ENCODE results near the gene NR1H3.

NR1H3 gene

DNA sequence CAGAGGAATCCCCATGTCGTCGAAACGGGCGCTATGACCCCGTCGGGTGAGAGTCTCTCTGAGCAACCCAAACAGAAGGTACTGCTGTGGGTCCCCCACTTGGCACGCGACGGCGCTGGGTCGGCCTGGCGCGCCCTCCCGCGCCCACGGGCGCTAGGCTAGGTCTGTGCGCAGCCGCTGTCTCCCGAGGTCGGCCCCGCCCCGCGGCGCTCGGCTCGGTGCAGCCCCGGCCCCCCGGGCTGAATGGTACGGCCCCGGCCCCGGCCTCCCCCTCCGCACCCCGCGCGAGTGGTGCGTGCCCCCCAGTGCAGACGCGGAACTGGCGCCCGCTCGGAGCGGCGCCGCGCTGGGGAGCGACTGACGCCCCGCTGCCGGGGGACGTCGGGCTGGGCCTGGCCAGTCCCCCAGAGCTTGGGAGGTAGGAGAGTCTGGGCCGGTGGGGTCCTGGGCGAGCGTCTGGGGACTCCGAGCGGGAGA lies 12.1 kb downstream of the NR1H3 start, which contains the start of gene MADD:
TSS of gene MADD (plus strand) at position 305 of the 477 bp plus-strand sequence.
- DNase-seq (ENCODE audit: low read depth), result no peak

DNA sequence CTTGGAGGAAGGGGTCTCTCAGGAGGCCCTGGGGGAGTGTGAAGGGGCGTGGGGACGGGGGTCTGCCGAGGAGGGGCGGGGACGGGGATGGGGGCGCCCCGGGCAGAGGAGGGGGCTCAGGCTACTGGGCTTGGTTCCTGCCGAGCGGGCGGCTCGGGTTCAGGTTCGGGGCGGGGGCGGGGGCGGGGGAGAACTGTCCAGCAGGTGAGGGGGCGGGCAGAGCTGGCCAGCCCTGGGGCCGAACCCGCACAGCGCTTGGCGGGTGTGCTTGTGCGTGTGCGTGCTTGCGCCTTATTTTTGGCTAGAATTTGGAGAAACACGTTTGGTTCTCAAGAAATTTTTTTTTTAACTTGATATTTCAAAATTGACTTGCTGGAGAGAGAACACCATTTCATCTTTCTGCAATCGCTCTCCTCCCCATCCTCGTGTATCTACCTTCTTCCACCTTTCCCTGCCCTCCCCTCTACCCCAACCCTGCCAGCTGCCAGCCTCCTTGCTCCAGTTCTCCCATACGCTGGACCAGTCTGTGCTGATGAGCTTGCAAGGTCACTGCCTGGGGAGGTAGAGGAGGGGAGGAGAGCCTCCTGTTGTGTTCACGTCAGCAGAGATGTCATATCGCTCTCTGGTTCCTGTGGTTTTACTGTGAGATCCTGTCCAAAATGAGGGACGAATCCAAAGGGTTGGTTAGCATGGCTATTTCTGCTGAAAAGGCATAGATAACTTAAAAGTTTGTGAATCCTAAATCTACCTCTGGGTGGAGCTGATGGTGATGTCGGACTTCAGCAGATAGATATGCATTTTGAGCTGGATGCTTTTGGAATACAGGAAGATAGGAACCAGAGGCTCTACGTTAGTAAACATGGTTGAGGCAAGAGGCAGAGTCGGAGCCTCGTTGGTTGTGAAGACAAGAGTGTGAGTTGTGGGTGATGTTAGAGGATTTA lies 12.8 kb downstream of the NR1H3 start:
- DNase-seq (ENCODE audit: low read depth), result no peak

DNA sequence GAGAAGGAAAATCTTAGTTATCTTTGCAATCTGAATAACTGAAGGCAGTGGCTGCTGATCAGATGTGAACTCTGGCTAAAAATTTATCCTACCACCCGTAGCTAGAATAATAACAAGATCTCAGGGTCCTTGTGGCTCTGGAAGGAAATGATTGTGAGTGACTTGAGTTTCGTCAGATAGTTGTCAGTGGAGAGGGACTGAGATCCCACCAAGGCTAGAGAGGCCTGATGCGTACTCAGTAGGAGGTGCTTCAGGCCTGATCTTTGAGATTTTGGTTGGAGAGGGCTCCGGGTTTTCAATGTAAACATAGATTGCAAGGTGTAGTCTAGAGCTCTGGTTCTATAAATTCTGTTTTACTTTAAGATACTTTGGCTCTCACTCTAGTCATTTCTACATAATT lies 13.5 kb downstream of the NR1H3 start:
- DNase-seq (ENCODE audit: low read depth), result no peak

DNA sequence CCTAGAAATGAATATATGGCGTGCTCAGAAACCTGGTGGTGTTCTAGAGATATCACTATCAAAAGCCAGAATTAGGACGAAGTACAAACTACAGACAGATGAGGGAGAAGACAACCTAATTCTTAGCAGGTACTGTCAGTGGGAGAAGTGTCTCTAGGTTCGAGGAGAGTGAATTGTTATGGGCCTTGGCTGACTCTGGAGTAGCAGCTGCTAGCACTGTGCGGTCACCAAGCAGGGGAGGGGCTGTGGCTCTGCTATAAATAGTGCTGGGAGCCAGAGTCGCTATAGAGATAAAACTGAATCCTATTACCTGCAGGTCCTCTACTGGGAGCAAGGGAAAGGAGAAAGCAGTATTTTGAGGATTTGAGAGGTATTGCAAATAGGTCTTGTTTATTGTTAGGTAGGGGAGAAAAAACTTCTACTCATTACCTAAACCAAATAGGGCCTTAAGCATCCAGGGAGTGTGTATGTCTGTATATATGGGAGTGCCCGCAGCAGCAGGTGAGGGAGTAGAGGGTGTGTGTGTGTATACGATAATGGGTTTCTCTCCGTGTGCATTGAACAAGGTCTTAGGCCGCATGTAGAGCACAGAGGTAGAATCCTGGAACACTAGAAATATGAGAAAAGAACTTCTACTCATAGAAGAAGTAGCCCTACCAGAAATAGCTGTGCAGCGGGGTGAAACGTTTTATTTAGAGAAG lies 14.3 kb downstream of the NR1H3 start:
- no peak for DNase-seq (ENCODE audit: low read depth)

DNA sequence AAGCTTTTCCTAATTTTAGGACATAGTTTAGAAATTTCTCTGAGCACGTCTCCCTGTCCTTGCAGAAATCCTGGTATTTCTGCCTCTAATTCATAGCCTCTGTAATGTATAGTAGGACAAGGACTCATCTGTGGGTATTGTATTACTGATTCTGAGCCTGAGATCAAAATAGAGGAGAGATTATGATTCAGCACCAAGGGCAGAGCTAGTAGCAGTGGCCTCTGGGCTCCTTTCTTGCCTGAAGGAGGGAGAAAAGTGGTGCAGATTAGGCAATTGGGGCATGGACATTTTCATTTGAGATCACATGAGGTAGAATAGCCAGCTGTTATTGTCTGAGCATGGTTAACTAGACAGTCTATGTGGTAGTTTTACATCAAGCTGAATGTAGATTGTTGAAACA lies 14.9 kb downstream of the NR1H3 start:
- no peak for DNase-seq (ENCODE audit: low read depth)

DNA sequence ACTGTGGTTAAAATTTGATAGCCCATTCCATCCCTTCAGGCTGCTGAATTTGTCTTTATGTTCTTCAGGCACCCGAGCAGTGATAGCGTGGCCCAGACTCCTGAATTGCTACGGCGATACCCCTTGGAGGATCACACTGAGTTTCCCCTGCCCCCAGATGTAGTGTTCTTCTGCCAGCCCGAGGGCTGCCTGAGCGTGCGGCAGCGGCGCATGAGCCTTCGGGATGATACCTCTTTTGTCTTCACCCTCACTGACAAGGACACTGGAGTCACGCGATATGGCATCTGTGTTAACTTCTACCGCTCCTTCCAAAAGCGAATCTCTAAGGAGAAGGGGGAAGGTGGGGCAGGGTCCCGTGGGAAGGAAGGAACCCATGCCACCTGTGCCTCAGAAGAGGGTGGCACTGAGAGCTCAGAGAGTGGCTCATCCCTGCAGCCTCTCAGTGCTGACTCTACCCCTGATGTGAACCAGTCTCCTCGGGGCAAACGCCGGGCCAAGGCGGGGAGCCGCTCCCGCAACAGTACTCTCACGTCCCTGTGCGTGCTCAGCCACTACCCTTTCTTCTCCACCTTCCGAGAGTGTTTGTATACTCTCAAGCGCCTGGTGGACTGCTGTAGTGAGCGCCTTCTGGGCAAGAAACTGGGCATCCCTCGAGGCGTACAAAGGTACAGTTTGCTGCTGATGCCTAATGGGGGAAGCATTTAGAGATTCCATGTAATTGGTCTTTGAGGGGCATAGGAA lies 16.9 kb downstream of the NR1H3 start:
- no peak for DNase-seq (ENCODE audit: low read depth)

DNA sequence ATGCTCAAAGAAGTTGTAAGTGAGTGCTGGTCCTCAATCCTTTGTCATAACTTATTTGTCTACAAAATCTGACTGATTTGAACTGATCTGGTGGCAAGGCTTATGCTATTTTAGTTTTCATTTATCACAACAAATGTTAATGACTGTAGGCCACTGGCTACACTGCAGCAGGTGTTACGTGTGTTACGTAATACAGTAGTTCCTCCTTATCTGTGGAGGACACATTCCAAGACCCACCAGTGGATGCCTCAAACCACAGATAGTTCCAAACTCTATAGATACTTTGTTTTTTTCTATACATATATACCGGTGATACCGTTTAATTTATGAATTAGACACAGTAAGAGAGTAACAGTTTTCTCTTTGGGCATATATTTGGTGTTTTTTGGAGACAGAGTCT lies 19.1 kb downstream of the NR1H3 start:
- DNase-seq (ENCODE audit: low read depth), result no peak

DNA sequence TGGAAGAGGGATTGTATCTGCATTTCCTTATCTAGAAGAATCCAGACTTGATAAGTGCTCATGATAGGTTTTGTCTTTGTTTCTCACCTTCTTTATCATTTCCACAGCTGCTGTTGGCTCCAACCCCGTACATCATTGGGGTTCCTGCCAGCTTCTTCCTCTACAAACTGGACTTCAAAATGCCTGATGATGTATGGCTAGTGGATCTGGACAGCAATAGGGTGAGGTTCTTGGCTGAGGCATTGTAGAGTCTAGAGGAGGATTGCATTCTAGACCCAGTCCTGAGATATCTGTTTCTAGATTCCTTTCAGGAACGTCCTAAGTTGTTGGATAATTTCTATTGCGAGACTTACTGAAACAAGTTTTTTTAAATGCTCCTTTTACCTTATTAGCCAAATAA lies 20.3 kb downstream of the NR1H3 start:
- no peak for DNase-seq (ENCODE audit: low read depth)

DNA sequence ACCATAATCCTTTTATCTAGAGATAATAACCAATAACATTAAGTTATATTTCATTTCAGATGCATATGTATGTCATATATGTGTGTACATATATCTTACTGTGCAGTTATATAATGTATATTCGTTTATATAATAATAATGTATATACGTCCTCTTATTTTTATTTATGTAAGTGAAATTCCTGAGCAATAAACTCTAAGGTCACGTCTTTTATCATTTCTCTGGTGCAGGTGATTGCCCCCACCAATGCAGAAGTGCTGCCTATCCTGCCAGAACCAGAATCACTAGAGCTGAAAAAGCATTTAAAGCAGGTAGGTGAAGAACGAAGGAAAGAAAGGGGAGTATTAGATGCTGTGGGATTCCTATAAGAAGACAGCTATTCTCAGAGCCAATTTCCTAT lies 21.0 kb downstream of the NR1H3 start:
- DNase-seq (ENCODE audit: low read depth), result no peak

DNA sequence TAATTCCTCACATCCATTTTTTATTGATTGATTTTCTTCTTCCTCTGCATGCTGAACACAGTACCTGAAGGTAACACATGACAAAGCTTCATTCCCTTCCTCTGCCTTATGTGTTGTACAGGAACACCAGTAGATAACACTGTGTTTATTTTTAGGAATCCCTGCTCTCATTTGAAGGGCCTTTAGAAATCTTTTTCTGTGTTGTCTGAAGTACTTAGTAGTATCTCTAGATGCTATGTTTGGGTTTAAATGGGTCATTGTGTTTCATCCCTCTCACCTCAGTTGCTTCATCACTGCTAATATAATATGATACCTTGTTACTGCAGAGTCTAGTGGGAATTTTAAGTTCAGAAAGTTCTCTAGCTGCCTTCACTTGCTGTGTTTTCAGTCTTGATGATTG lies 22.3 kb downstream of the NR1H3 start:
- no peak for DNase-seq (ENCODE audit: low read depth)

DNA sequence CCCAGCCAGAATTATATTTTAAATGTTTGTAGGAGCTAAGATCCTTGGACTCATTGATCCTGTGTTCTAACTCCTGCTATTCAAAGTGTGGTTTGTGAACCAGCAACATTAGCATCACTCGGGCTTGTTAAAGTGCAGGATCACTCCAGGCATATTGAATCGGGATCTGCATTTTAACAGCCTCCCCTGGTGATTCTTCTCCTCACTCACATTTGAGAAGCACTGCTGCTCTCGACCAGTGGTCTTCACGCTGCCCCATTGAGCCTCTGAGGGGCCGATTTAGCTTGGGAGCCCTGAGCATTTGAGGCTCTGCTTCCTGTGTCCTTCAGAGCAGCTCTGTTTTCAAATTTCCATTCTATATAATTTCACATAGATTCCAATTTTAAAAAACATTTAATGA lies 23.1 kb downstream of the NR1H3 start:
- no peak for DNase-seq (ENCODE audit: low read depth)

DNA sequence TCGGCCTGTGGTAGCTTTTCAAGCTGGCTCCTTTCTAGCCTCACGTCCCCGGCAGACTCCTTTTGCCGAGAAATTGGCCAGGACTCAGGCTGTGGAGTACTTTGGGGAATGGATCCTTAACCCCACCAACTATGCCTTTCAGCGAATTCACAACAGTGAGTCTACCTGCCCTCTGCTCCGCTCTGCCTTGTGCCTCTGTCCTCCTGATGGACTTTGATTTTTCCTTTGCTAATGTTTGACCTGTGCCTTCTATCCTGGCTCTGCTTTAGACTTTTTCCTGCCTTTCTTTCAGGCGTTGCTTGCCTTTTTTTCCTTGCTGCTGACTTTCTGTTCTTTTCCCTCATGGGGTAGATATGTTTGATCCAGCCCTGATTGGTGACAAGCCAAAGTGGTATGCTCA lies 24.7 kb downstream of the NR1H3 start:
- no peak for DNase-seq (ENCODE audit: low read depth)

DNA sequence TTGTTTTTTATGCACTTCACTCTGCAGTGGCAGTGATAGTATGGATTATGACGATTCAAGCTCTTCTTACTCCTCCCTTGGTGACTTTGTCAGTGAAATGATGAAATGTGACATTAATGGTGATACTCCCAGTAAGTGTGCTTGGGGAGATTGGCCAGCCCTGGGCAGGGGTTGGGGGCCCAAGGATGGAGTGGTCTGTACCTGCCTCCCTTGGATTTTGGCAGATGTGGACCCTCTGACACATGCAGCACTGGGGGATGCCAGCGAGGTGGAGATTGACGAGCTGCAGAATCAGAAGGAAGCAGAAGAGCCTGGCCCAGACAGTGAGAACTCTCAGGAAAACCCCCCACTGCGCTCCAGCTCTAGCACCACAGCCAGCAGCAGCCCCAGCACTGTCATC lies 26.4 kb downstream of the NR1H3 start:
- no peak for DNase-seq (ENCODE audit: low read depth)

DNA sequence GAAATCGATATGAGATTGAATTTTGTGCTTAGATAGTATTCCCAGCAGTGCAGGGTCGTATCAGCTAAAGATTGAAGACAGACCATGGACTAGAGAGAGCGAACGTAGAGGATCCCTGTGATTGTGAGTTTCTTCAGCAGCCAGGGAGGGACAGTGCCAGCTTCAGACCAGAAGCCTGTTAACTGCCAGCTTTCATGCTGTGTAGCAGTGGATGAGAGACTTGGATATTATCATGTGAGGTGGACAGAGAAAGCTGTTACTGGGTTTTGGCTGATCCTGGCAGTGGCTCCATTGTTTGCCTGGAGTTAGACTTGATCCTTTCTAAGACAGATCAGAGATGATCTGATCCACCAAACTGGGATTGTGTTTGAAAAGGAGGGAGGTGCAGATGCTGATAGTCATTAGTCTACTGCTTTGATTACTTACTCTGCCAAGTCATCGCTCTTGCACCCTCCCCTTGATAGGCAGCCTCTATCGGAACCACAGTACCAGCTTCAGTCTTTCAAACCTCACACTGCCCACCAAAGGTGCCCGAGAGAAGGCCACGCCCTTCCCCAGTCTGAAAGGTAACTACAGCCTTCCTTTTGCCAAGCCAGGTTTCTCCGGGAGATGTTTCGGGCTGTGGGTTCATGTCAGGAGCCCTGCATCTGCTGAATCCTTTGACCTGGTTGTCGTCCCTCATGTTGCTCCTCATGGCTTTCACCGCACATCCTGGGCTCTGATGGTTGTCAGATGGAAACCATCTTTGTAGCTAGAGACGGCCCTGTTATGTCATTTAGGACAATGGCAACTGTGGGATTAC lies 28.4 kb downstream of the NR1H3 start:
- no peak for DNase-seq (ENCODE audit: low read depth)

DNA sequence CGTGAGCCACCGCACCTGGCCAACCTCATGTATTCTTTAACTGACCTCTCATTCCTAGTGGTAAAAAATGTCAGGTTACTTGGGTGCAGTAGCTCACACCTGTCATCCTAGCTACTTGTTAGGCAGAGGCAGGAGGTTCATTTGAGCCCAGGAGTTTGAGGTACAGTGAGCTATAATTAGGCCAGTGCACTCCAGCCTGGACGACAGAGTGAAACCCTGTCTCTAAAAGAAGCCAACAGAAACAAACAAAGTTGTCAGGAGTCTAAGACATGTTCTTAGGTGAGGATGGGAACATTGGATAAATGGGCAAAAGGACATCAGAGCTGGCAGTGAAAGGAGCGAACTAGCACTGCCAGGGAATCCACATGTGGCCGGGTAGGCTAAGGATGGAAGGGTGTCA lies 30.3 kb downstream of the NR1H3 start:
- no peak for DNase-seq (ENCODE audit: low read depth)

DNA sequence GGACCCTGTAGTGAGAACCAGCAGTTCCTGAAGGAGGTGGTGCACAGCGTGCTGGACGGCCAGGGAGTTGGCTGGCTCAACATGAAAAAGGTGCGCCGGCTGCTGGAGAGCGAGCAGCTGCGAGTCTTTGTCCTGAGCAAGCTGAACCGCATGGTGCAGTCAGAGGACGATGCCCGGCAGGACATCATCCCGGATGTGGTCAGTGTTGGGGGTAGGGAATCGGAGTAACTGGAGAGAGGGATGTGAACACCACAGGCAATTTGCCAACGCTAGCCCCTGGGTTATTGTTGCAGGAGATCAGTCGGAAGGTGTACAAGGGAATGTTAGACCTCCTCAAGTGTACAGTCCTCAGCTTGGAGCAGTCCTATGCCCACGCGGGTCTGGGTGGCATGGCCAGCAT lies 32.1 kb downstream of the NR1H3 start:
- no peak for DNase-seq (ENCODE audit: low read depth)

DNA sequence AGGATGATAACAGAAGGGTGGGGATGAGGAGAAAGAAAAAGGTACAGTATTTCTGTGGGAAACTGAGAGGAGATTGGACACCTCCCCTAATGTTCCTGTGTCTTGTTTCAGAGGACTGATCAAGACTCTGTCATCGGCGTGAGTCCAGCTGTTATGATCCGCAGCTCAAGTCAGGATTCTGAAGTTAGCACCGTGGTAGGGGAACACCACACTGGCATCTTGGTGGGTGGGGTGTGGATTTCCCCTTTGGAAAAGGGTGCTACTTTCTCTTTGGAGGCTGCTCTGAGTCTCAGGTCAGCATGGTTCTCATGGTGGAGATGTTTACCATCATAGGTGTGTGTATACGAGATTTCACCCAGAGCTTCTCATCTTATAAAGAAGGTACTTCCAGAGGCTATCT lies 37.6 kb downstream of the NR1H3 start:
- DNase-seq (ENCODE audit: low read depth), result no peak

DNA sequence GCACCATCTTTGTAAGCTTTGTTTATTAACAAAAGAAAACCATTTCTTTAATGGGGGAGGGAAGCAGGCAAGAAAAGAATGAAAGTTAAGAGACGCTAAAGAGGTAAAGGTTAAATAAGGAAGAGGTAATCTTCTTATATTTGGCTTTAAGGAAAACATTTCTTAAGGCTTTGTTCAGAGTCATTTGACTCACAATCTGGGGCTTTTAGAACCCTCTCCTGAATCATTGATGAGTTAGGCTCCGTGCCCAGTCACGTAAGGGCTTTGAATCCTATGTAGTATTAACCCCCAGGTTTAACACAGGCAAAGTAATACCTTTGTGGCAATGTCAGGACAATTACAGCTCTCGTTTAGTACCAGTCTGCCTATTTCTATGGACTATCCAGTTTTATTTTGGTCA lies 38.2 kb downstream of the NR1H3 start:
- no peak for DNase-seq (ENCODE audit: low read depth)

DNA sequence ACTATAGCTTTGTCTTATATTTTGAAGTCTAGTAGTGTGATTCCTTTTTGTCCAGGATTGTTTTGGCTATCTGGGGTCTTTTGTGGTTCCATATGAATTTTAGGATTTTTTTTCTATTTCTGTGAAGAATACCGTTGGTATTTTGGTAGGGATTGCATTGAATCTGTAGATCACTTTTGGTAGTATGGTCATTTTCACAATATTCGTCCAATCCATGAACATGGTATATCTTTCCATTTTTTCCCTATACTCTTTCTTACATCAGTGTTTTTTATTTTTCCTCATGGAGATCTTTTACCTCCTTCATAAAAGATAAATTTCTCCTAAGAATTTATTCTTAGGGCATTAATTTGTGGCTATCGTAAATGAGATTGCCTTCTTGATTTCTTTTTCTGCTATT lies 41.3 kb downstream of the NR1H3 start:
- DNase-seq (ENCODE audit: low read depth), result no peak

DNA sequence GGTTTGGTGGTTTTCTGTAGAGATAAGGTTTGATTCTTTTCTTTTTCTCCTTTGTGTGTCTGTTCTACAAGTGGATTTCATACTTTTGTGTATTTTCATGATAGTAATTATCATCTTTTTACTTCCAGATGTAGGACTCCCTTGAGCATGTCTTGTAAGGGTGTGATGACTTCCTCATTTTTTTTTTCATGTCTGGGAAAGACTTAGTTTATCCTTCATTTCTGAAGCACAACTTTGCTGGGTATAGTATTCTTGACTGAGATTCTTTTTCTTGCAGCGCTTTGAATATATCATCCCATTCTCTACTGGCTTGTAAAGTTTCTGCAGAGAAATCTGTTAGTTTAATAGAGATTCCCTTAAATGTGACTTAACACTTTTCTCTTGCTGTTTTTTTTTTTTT lies 45.1 kb downstream of the NR1H3 start:
- DNase-seq (ENCODE audit: low read depth), result no peak

DNA sequence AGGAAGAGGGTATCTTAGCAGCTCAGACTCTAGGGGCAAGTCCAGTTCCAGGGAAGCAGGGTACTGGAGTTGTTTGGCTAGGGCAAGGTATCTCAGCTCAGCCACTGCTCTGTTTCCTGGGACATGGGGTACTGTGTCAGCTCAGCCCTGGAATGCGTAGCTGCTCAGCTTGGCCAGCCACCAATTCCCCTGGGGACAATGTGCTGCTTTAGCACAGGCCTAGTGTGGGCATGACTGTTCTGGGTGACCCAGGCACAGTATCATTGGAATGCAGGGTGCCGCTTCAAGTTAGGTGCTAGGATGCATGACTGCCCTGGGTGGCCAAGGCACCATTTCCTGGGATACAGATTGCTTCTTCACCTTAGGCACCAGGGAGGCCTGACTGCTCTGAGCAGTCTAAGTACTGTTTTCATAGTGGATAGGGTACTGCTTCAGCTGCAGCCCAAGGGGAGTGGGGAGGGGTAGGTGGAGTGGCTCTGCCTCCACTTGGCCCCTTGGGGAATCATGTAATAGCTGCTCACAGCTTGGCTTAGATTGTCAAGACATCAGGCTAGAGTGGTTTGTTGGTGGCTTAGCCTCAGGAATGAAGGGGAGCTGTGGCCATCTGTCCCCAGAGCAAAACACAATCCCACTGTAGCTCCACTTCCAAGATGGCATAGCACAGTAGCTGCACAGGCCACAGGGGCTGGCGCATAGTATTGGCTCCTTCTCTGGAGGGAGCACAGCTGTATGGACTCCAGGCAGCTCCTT lies 48.1 kb downstream of the NR1H3 start:
- DNase-seq (ENCODE audit: low read depth), result no peak

Data from HS-27A (cell line).